HepG2 (cell line): ENCODE measurements around the gene TLCD3B. TPM values are rescaled to one million over a fixed set of nuclear protein-coding genes. Genes with fewer than 3 reads are reported as not detected.

Experiments
- CCDC6 ChIP-seq: sonication (generic); formaldehyde crosslinking; IDR thresholded peaks from 2 replicates; pipeline ENCODE4 v1.8.1; 2022; ENCODE audit warnings: mild to moderate bottlenecking, missing genetic modification reagents, moderate library complexity
- CHD4 ChIP-seq: fragments of 200-600 bp; sonication (generic); IDR thresholded peaks from 2 replicates; pipeline ENCODE4 v1.7.0; 2017; ENCODE audit warnings: mild to moderate bottlenecking, low read length, borderline replicate concordance
- KAT7 ChIP-seq: IDR thresholded peaks from 2 replicates; pipeline ENCODE4 v1.6.1; 2018; ENCODE audit warnings: borderline replicate concordance, missing compliant biosample characterization
- PATZ1 ChIP-seq: sonication (generic); formaldehyde crosslinking; IDR thresholded peaks from 2 replicates; pipeline ENCODE4 v1.4.0; 2020; ENCODE audit warnings: missing genetic modification reagents
- PCBP1 ChIP-seq: fragments of 200-400 bp; formaldehyde crosslinking; IDR thresholded peaks from 2 replicates; pipeline ENCODE4 v1.6.1; 2017; ENCODE audit warnings: mild to moderate bottlenecking, low read depth, low read length, borderline replicate concordance
- PCBP2 ChIP-seq: fragments of 200-400 bp; formaldehyde crosslinking; optimal IDR thresholded peaks from 2 replicates; pipeline ENCODE3; 2018; ENCODE audit warnings: low read length, low read depth; ENCODE audit not compliant: poor library complexity, severe bottlenecking
- PITX1 ChIP-seq: sonication (generic); formaldehyde crosslinking; IDR thresholded peaks from 2 replicates; pipeline ENCODE4 v1.5.1; 2020; ENCODE audit warnings: mild to moderate bottlenecking, missing genetic modification reagents
- PLSCR1 ChIP-seq: sonication (generic); formaldehyde crosslinking; IDR thresholded peaks from 2 replicates; pipeline ENCODE4 v1.5.0; 2020; ENCODE audit warnings: missing genetic modification reagents, mild to moderate bottlenecking, borderline replicate concordance
- RFX5 ChIP-seq: IDR thresholded peaks from 2 replicates; pipeline ENCODE4 v1.6.1; 2011; ENCODE audit warnings: low read depth, low read length, improper control_type of control experiment
- SNAPC2 ChIP-seq: sonication (generic); formaldehyde crosslinking; IDR thresholded peaks from 2 replicates; pipeline ENCODE4 v1.8.1; 2022; ENCODE audit warnings: mild to moderate bottlenecking, missing genetic modification reagents
- SRSF1 ChIP-seq: fragments of 200-400 bp; formaldehyde crosslinking; optimal IDR thresholded peaks from 2 replicates; pipeline ENCODE3; 2017; ENCODE audit warnings: mild to moderate bottlenecking, low read depth, low read length, moderate library complexity
- TARDBP ChIP-seq: sonication (generic); formaldehyde crosslinking; IDR thresholded peaks from 2 replicates; pipeline ENCODE4 v1.8.0; 2022; ENCODE audit warnings: mild to moderate bottlenecking, missing genetic modification reagents
- ZBTB42 ChIP-seq: sonication (generic); formaldehyde crosslinking; IDR thresholded peaks from 2 replicates; pipeline ENCODE4 v1.5.0; 2020; ENCODE audit warnings: mild to moderate bottlenecking, missing genetic modification reagents
- ZEB1 ChIP-seq: IDR thresholded peaks from 2 replicates; pipeline ENCODE4 v1.6.1; 2012; ENCODE audit warnings: mild to moderate bottlenecking, low read depth, inconsistent platforms; ENCODE audit not compliant: insufficient replicate concordance
- ZFP37 ChIP-seq: sonication (generic); formaldehyde crosslinking; IDR thresholded peaks from 2 replicates; pipeline ENCODE4 v1.4.0; 2020; ENCODE audit warnings: missing genetic modification reagents, borderline replicate concordance
- ZNF33B ChIP-seq: sonication (generic); formaldehyde crosslinking; IDR thresholded peaks from 2 replicates; pipeline ENCODE4 v1.5.1; 2020; ENCODE audit warnings: mild to moderate bottlenecking, missing genetic modification reagents
- ZNF770 ChIP-seq: sonication (generic); formaldehyde crosslinking; IDR thresholded peaks from 2 replicates; pipeline ENCODE4 v1.5.0; 2020; ENCODE audit warnings: mild to moderate bottlenecking, missing genetic modification reagents
- ZNF83 ChIP-seq: sonication (generic); formaldehyde crosslinking; IDR thresholded peaks from 2 replicates; pipeline ENCODE4 v1.4.0; 2020; ENCODE audit warnings: missing genetic modification reagents, mild to moderate bottlenecking, borderline replicate concordance
- ZNF878 ChIP-seq: sonication (generic); formaldehyde crosslinking; IDR thresholded peaks from 2 replicates; pipeline ENCODE4 v1.8.1; 2023; ENCODE audit warnings: mild to moderate bottlenecking, missing genetic modification reagents, moderate library complexity
- polyA plus RNA-seq, 8 experiments: library from polyadenylated mRNA; depleted of rRNA in 3 of 8; stranded (reverse) in 7 of 8; unstranded in 1 of 8; fragments of >200 nt; fragmentation: Illumina TruSeq in 4 of 8; extraction: Trizol in 4 of 8; gene quantifications; 2 replicates each; pipeline versions ENCODE4 v1.2.1 to v1.2.3, GENCODE V29; 2011 to 2016; ENCODE audit warnings: low read depth in 4 of 8, missing spikeins in 1 of 8, mixed read lengths in 1 of 8; ENCODE audit not compliant: insufficient read depth in 1 of 8
- total RNA-seq, 5 experiments: library from RNA; depleted of rRNA; stranded (reverse); fragments of >200 nt; fragmentation: Illumina TruSeq; extraction: Trizol; gene quantifications; 2 replicates each; pipeline ENCODE4 v1.2.3, GENCODE V29; 2016; ENCODE audit warnings: low read depth in 1 of 5
- TF ChIP-seq, protein P1 (sequence below): IDR thresholded peaks from 2 replicates; pipeline ENCODE4 v1.6.1; 2016
- TF ChIP-seq, protein P2 (sequence below): sonication (generic); formaldehyde crosslinking; IDR thresholded peaks from 2 replicates; pipeline ENCODE4 v1.5.1; 2020; ENCODE audit warnings: missing genetic modification reagents, mild to moderate bottlenecking, borderline replicate concordance

TLCD3B gene
- total and polyA plus RNA-seq, 2 of the 13 experiments (the other 11 are each of a cell fraction or from before 2014, with no cell fraction given), result not detected

DNA sequence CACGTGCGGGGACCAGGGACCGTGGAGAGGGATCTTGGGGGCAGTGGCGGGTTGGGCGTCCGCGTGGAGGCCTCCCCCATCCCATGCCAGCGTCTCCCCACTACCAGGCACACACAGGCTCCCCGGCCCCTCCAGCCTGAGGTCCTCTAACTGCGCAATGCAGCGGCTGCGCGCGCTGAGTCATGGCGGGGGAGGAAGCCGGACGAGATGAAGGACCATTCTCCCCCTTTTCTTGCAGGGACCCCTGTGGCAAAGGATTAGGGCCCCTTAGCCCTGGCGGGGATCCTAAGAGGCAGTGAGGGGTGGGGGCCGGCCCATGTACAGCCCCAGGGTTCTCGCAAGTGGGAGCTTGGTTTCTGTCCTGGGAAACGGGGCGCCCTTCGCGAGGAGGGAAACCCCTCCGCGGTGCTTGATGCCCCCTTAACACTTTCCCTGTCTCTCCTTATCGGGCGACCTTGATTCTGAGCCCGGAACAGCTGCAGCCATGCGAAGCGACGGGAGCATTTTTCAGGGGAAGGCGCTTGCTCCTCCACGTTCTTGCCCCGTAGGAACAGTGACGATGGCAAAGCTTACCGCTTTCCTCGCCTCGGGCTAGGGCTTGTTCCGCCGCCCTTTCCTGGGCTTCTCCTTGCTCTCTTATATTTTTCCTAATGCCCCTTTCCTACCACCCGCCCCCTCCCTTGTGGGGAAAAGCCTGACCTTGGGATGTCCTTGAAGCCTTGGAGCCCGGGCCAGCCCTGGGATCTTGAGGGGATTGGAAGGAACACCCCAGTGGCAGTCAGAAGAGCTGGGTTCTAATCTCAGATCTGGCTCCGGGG lies 35.1 kb upstream of the TLCD3B start (continued):
- 0 out of 2 replicates have a peak, but pooled peaks have one; percentile 33 for TF ChIP-seq RFX5
- 0 out of 2 replicates have a peak, but pooled peaks have one; percentile 21 for TF ChIP-seq ZFP37 (CRISPR knock-in tag)
- TF ChIP-seq CCDC6 (CRISPR knock-in tag), result peak; percentile 50; the same call in 1 of the 2 replicates
- TF ChIP-seq ZNF770 (CRISPR knock-in tag), result no peak
- 0 out of 2 replicates have a peak, but pooled peaks have one; percentile 4 for TF ChIP-seq PLSCR1
- no peak for TF ChIP-seq CHD4
- TF ChIP-seq, protein P1, sequence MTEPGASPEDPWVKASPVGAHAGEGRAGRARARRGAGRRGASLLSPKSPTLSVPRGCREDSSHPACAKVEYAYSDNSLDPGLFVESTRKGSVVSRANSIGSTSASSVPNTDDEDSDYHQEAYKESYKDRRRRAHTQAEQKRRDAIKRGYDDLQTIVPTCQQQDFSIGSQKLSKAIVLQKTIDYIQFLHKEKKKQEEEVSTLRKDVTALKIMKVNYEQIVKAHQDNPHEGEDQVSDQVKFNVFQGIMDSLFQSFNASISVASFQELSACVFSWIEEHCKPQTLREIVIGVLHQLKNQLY, result peak; percentile 16; the same call in 1 of the 2 replicates
- peak; percentile 19; the same call in 1 of the 2 replicates for TF ChIP-seq ZNF33B (CRISPR knock-in tag)
- TF ChIP-seq ZEB1, result peak; percentile 27
- TF ChIP-seq KAT7 (CRISPR knock-in tag), result 0 out of 2 replicates have a peak, but pooled peaks have one; percentile 71
- 0 out of 2 replicates have a peak, but pooled peaks have one; percentile 14 for TF ChIP-seq ZBTB42 (CRISPR knock-in tag)
- TF ChIP-seq, protein P2, sequence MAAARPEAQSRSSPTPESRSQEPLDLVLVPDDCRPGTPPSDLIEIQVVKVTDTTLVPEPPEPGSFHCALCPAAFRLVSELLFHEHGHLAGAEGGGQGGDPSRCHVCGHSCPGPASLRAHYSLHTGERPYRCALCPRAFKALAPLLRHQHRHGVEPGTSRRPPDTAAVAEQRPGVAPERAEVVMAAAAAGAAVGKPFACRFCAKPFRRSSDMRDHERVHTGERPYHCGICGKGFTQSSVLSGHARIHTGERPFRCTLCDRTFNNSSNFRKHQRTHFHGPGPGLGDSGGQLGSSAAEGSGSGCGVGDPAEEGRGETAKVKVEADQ (CRISPR knock-in tag), result peak; percentile 29; the same call in 1 of the 2 replicates
- peak; percentile 16 for TF ChIP-seq SNAPC2 (CRISPR knock-in tag)
- TF ChIP-seq TARDBP, result peak; percentile 7; the same call in 1 of the 2 replicates
- TF ChIP-seq PCBP1, result peak; percentile 22; the same call in 1 of the 2 replicates
- peak; percentile 57 for TF ChIP-seq PCBP2
- TF ChIP-seq SRSF1, result peak; percentile 60
- no peak for TF ChIP-seq PATZ1 (CRISPR knock-in tag)
- TF ChIP-seq ZNF878, result peak; percentile 81; the same call in 1 of the 2 replicates
- TF ChIP-seq ZNF83 (CRISPR knock-in tag), result 0 out of 2 replicates have a peak, but pooled peaks have one; percentile 21
- TF ChIP-seq PITX1 (CRISPR knock-in tag), result 0 out of 2 replicates have a peak, but pooled peaks have one; percentile 2
